Panc1 (cell line): ENCODE measurements around the gene ZNF19. TPM values are rescaled to one million over a fixed set of nuclear protein-coding genes. Genes with fewer than 3 reads are reported as not detected.

Experiments used
- ATAC-seq: fragments of 200-7000 bp; cut with Tn5 transposase; 2 replicates; pipeline ENCODE4 v1.9.1; 2020; ENCODE audit warnings: mild to moderate bottlenecking, moderate library complexity
- BruUV-seq: library from RNA; stranded (reverse); fragments of 400-500 nt; replicated peaks from 2 replicates; lab custom pipeline; 2021; lab: Mats Ljungman, UMichigan
- CTCF ChIA-PET: fragments of 300-600 bp; sonication (Branson Sonifier 250); formaldehyde crosslinking; loops from one replicate; lab custom pipeline; 2022; ENCODE audit warnings: antibody characterized with exemption; lab: Charles Lee
- POLR2A ChIA-PET: fragments of 300-600 bp; sonication (Branson Sonifier 250); formaldehyde crosslinking; loops from one replicate; lab custom pipeline; 2022; ENCODE audit warnings: antibody characterized with exemption; lab: Charles Lee
- DNase-seq: peaks from one replicate; pipeline ENCODE4 v3.0.0-alpha.2; 2010; ENCODE audit warnings: low read depth, low spot score
- H3K27ac ChIP-seq: 2 replicates; pipeline ENCODE4 v1.5.1; 2011; ENCODE audit warnings: mild to moderate bottlenecking, low read length, inconsistent platforms
- H3K27me3 ChIP-seq: fragments of 200-500 bp; sonication (Bioruptor generic); 2 replicates; pipeline ENCODE4 v1.6.0; 2014; ENCODE audit warnings: low read length, inconsistent platforms; ENCODE audit not compliant: control insufficient read depth, insufficient read depth
- H3K36me3 ChIP-seq: fragments of 200-500 bp; sonication (Bioruptor generic); 2 replicates; pipeline ENCODE4 v1.5.1; 2014; ENCODE audit warnings: inconsistent platforms, mild to moderate bottlenecking, low read length, moderate library complexity; ENCODE audit not compliant: control insufficient read depth, insufficient read depth
- H3K4me1 ChIP-seq: 2 replicates; pipeline ENCODE4 v1.5.1; 2011; ENCODE audit warnings: inconsistent platforms, mild to moderate bottlenecking, low read length, moderate library complexity; ENCODE audit not compliant: control insufficient read depth, insufficient read depth
- H3K4me3 ChIP-seq, 2 experiments: 2 replicates each; pipeline ENCODE4 v1.5.1; 2011 to 2012; ENCODE audit warnings: low read depth in 2 of 2, low read length in 2 of 2, mild to moderate bottlenecking in 2 of 2, inconsistent platforms in 1 of 2, moderate library complexity in 1 of 2
- H3K9me3 ChIP-seq: fragments of 200-500 bp; sonication (Bioruptor generic); 2 replicates; pipeline ENCODE4 v1.5.1; 2014; ENCODE audit warnings: low read depth, mild to moderate bottlenecking, inconsistent platforms, low read length, moderate library complexity; ENCODE audit not compliant: control insufficient read depth, insufficient read depth
- CTCF ChIP-seq: fragments of 450-650 bp; IDR thresholded peaks from 2 replicates; pipeline ENCODE4 v1.5.1; 2017; ENCODE audit warnings: mild to moderate bottlenecking
- POLR2AphosphoS5 ChIP-seq: IDR thresholded peaks from 2 replicates; pipeline ENCODE4 v1.6.1; 2012; ENCODE audit warnings: mild to moderate bottlenecking, low read depth, low read length, moderate library complexity
- REST ChIP-seq, 2 experiments: IDR thresholded peaks; 2 replicates each; pipeline ENCODE4 v1.6.1; 2011 to 2012; ENCODE audit warnings: low read depth in 2 of 2, control low read depth in 1 of 2, low read length in 1 of 2, mild to moderate bottlenecking in 1 of 2, moderate library complexity in 1 of 2; ENCODE audit not compliant: insufficient read depth in 1 of 2
- SIN3A ChIP-seq: IDR thresholded peaks from 2 replicates; pipeline ENCODE4 v1.6.1; 2012; ENCODE audit warnings: low read depth, mild to moderate bottlenecking, low read length, moderate library complexity, borderline replicate concordance; ENCODE audit not compliant: insufficient read depth
- TCF7L2 ChIP-seq: IDR thresholded peaks from 2 replicates; pipeline ENCODE4 v1.6.1; 2011; ENCODE audit warnings: mild to moderate bottlenecking, low read depth, low read length, inconsistent platforms
- in situ Hi-C: cut with HindIII; loops from 2 replicates; pipeline ENCODE4 v1.10.0; 2016; ENCODE audit warnings: low sequenced_read_pairs, low pct_unique_long_range_greater_than_20kb
- intact Hi-C: fragments of 100-400 bp; cut with micrococcal nuclease; formaldehyde crosslinking; loops from one replicate; pipeline ENCODE4 v1.10.0; 2022; ENCODE audit not compliant: unreplicated experiment
- total RNA-seq: library from RNA; stranded (reverse); gene quantifications from one replicate; pipeline ENCODE4 v1.2.1, GENCODE V29; 2021; ENCODE audit not compliant: unreplicated experiment

Gene ZNF19
- total RNA-seq, 1 experiment from 2014 or later = 2.5 TPM

GRCh38 chr16:71453036-71453435 lies 36.1 kb downstream of the ZNF19 start:
- no peaks in the 10 kb centered on the region for H3K36me3 ChIP-seq
- intact Hi-C loops (no loop called here), in situ Hi-C loops (no loop called here)
- TF ChIP-seq POLR2AphosphoS5 = no peak
- no peak overlapping the region for H3K27ac ChIP-seq
- peaks cover 30% of the 10 kb centered on the region; the same call in 1 of the 2 replicates for H3K9me3 ChIP-seq
- POLR2A ChIA-PET = no interaction called here
- no peak for DNase-seq
- BruUV-seq = no TSS peak
- CTCF ChIA-PET = no interaction called here
- ATAC-seq = no peak
- H3K4me1 ChIP-seq = no peaks in the 10 kb centered on the region
- no peak overlapping the region for H3K4me3 ChIP-seq
- H3K27me3 ChIP-seq = no peaks in the 10 kb centered on the region

GRCh38 chr16:71449020-71449419 lies 40.1 kb downstream of the ZNF19 start:
- CTCF ChIA-PET = no interaction called here
- no peaks in the 10 kb centered on the region for H3K36me3 ChIP-seq
- in situ Hi-C loops = no loop called here

More at GRCh38 chr16:71449020-71449419, 40.1 kb downstream of the ZNF19 start:
- peaks cover 42% of the 10 kb centered on the region; the same call in 1 of the 2 replicates for H3K9me3 ChIP-seq
- no peaks in the 10 kb centered on the region for H3K4me1 ChIP-seq
- TF ChIP-seq TCF7L2 (no peak), CTCF (no peak), REST (IDR thresholded peaks at IDR 0.05; ENCODE audit: insufficient read depth in 1 of 2, low read depth in 2 of 2, low read length in 1 of 2) (no peak), POLR2AphosphoS5 (no peak), SIN3A (no peak)
- no peaks in the 10 kb centered on the region for H3K27me3 ChIP-seq
- no peak overlapping the region for H3K4me3 ChIP-seq
- no peak for ATAC-seq
- H3K27ac ChIP-seq = no peak overlapping the region
- BruUV-seq = no TSS peak
- no peak for DNase-seq
- POLR2A ChIA-PET = no interaction called here
- intact Hi-C loops = no loop called here
